ENCODE data around the gene LRMDA. TPM values are rescaled to one million over a fixed set of nuclear protein-coding genes. Genes with fewer than 3 reads are reported as not detected.

The LRMDA gene
- total and polyA plus RNA-seq, 7 donors, result 2.8 to 22.2 (median 9.0) TPM

GRCh38 chr10:76002262-76002854, 570.9 kb downstream of the LRMDA start:
- no peaks in the 10 kb centered on the region for H3K36me3 ChIP-seq
- H3K4me1 ChIP-seq, result no peaks in the 10 kb centered on the region
- no peaks in the 10 kb centered on the region for H3K9me3 ChIP-seq
- no peaks in the 10 kb centered on the region for H3K27me3 ChIP-seq
- TF ChIP-seq, protein P1, sequence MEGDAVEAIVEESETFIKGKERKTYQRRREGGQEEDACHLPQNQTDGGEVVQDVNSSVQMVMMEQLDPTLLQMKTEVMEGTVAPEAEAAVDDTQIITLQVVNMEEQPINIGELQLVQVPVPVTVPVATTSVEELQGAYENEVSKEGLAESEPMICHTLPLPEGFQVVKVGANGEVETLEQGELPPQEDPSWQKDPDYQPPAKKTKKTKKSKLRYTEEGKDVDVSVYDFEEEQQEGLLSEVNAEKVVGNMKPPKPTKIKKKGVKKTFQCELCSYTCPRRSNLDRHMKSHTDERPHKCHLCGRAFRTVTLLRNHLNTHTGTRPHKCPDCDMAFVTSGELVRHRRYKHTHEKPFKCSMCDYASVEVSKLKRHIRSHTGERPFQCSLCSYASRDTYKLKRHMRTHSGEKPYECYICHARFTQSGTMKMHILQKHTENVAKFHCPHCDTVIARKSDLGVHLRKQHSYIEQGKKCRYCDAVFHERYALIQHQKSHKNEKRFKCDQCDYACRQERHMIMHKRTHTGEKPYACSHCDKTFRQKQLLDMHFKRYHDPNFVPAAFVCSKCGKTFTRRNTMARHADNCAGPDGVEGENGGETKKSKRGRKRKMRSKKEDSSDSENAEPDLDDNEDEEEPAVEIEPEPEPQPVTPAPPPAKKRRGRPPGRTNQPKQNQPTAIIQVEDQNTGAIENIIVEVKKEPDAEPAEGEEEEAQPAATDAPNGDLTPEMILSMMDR (IDR thresholded peaks at IDR 0.05), result no peak
- TF ChIP-seq POLR2A (IDR thresholded peaks at IDR 0.05) (no peak), POLR2AphosphoS5 (IDR thresholded peaks at IDR 0.05) (no peak), EP300 (IDR thresholded peaks at IDR 0.05) (no peak)
- no peak overlapping the region for H3K27ac ChIP-seq
- DNase-seq, result no peak
- 77 to 93% methylated on average over 2 of the region's 2 CpGs for WGBS, 2 donors
- intact Hi-C loops (cut with DNase I), result no loop called here
- H3K4me3 ChIP-seq, result no peak overlapping the region

DNA sequence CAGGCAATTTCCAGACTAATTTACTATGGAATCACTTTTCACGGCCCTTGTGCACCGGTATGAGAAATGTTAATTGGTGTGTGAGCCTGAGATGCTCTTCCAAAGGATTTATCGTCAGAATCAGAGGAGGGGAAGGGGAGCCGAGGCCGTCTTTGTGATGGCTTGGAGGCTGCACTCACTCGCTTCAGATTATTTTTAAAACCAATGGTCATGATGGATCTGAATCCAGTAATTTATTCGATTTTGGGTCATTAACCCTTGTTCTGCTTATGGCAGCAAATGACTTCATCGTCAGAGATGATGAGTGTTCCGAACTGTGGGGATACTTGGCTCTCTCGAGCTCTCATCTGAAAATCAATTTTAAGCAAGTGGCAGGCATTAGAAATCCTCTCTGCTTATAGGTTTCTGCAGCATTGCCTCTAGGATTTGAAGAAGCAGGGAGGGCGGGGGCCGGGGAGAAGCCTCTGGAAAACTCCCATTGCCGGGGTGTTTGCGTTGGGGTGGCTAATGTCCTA, 576.3 kb downstream of the LRMDA start:
- intact Hi-C loops (cut with DNase I), result no loop called here
- Histone ChIP-seq H3K9me3 (no peaks in the 10 kb centered on the region), H3K27me3 (no peaks in the 10 kb centered on the region), H3K4me3 (no peak overlapping the region), H3K27ac (no peak overlapping the region), H3K36me3 (no peaks in the 10 kb centered on the region), H3K4me1 (no peaks in the 10 kb centered on the region)
- no peak for TF ChIP-seq POLR2AphosphoS5 (IDR thresholded peaks at IDR 0.05)
- 88 to 90% methylated on average over 14 of the region's 14 CpGs for WGBS, 2 donors
- DNase-seq, result no peak

DNA sequence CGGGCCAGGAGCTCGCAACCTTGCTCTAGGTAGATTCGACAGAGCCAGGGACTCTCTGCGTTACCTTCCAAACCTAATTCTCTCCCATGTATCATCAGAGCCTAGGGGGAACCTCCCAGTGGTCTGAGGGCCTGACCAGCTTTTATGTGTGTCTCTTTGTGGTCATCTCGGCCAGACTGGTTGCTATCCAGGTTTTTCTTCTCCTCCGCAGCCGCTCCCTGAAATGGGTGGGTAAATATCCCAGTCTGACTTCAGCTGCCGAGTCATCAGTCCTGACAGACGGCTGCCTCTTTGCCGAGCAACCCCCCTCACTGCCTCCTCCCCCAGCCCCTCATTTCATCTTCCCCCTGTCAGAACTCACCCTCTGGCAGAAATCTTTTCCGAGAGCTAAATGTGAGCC, 578.1 kb downstream of the LRMDA start:
- Histone ChIP-seq H3K4me3 (no peak overlapping the region), H3K27ac (no peak overlapping the region), H3K36me3 (no peaks in the 10 kb centered on the region), H3K4me1 (no peaks in the 10 kb centered on the region), H3K27me3 (no peaks in the 10 kb centered on the region), H3K9me3 (no peaks in the 10 kb centered on the region)
- intact Hi-C loops (cut with DNase I), result no loop called here
- TF ChIP-seq POLR2AphosphoS5 (IDR thresholded peaks at IDR 0.05), result no peak
- TF ChIP-seq POLR2A (IDR thresholded peaks at IDR 0.05), result no peak
- no peak for TF ChIP-seq EP300 (IDR thresholded peaks at IDR 0.05)
- DNase-seq, result no peak
- 86 to 87% methylated on average over 11 of the region's 11 CpGs for WGBS, 2 donors

DNA sequence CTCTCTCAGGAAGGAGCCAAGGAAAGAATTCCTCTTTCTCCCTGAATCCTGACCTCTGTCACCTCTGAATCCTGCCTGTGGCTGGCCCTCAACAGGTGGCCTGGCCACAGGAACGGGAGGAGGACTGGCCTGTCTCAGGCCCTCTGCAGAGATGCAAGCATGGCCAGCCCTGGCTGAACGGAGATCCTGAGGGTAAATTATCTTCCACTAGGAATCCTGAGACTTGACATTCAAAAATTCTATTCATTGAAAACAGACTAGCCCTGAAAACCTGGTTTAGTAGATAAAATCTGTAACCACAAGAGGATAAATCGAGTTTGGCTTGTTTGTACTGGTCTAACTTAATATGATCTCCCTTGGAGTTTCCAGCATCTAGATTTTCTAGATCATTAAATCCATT, 579.3 kb downstream of the LRMDA start:
- H3K36me3 ChIP-seq, result no peaks in the 10 kb centered on the region
- H3K27me3 ChIP-seq, result no peaks in the 10 kb centered on the region
- 87 to 89% methylated on average over 3 of the region's 3 CpGs for WGBS, 2 donors
- no peaks in the 10 kb centered on the region for H3K4me1 ChIP-seq
- TF ChIP-seq POLR2AphosphoS5 (IDR thresholded peaks at IDR 0.05), result no peak
- TF ChIP-seq, protein P1 (IDR thresholded peaks at IDR 0.05), result no peak
- no peak for DNase-seq
- no peaks in the 10 kb centered on the region for H3K9me3 ChIP-seq
- intact Hi-C loops (cut with DNase I), result no loop called here
- H3K4me3 ChIP-seq, result no peak overlapping the region
- no peak overlapping the region for H3K27ac ChIP-seq

- intact Hi-C loops (cut with DNase I), result no loop called here
- TF ChIP-seq, protein P1 (IDR thresholded peaks at IDR 0.05), result no peak
- TF ChIP-seq POLR2AphosphoS5 (IDR thresholded peaks at IDR 0.05) (no peak), EP300 (IDR thresholded peaks at IDR 0.05) (no peak), POLR2A (IDR thresholded peaks at IDR 0.05) (no peak)
Measured at GRCh38 chr10:76012716-76013327, 581.4 kb downstream of the LRMDA start.

More at GRCh38 chr10:76012716-76013327, 581.4 kb downstream of the LRMDA start:
- H3K36me3 ChIP-seq, result no peaks in the 10 kb centered on the region
- H3K9me3 ChIP-seq, result no peaks in the 10 kb centered on the region
- no peak overlapping the region for H3K4me3 ChIP-seq
- no peaks in the 10 kb centered on the region for H3K27me3 ChIP-seq
- H3K4me1 ChIP-seq, result no peaks in the 10 kb centered on the region
- no peak for DNase-seq
- H3K27ac ChIP-seq, result no peak overlapping the region
- 94 to 95% methylated on average over 7 of the region's 7 CpGs for WGBS, 2 donors

Measured in sigmoid colon (tissue), 7 donors.